Activated naive CD8-positive, alpha-beta T cell treated with anti-CD3 and anti-CD28 coated beads, Interleukin-2, amount 50 U/mL, for 16 hours (primary cell): Measurements from ENCODE around the gene TTC9B.
"Not testable (repeated sequence)": the region's sequence is repeated elsewhere in the genome, so short reads cannot be mapped to it uniquely, and the experiment has no call there.

Experiments
- DNase-seq: peaks from one replicate; pipeline ENCODE4 v3.0.0-alpha.2; 2020; ENCODE audit warnings: low read depth, low spot score

The TTC9B gene

GRCh38 chr19:40170303-40170989 lies 47.7 kb downstream of the TTC9B start:
- DNase-seq = not testable (repeated sequence)

- not testable (repeated sequence) for DNase-seq
Observed at GRCh38 chr19:40169482-40170302, 48.5 kb downstream of the TTC9B start.
